NCI-H146 (cell line): ENCODE results near the gene AUTS2.
"Not testable (repeated sequence)": the region's sequence is repeated elsewhere in the genome, so short reads cannot be mapped to it uniquely, and the experiment has no call there.

ENCODE experiments used
- DNase-seq: peaks from one replicate; lab custom pipeline; 2025; lab: John Stamatoyannopoulos, UW

The AUTS2 gene

GRCh38 chr7:70714506-70715038 lies 1116.3 kb downstream of the AUTS2 start:
- DNase-seq: no peak

DNA sequence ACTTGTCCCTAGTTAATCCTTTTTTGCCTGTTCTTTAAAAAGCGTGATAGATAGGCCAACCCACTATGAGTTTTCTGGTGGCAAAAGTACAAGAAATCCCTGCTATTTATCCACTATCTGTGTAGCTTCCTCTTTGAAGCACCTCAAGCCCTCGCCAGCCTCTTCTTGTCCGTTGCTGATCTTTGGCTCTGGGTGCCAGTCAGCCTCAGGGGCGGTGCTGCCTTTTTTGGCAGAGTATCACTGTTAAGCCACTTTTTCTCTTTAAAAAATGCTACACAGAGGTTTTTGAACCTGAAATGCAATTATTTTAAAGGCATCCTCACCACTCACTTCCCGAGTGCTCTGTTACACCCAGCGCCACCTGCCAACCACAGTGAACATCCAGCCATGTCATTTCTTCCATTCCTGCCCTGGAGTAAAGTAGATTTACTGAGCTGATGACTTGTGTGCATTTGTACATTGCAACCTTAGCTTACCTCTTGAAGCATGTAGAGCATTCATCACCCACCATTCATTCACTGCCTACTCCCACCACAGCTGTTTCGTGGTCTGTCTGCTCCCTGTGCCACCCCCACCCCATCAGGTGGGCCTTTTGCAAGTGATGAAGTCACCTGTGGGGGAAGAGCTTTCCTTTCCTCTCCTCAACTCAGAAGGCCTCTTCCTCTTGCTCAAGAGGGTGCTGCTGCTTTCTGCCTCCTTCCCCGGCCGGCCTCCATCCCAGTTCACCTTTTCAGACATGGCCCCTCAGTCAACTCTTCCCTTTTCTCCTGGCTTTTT lies 1119.5 kb downstream of the AUTS2 start:
- DNase-seq: no peak

DNA sequence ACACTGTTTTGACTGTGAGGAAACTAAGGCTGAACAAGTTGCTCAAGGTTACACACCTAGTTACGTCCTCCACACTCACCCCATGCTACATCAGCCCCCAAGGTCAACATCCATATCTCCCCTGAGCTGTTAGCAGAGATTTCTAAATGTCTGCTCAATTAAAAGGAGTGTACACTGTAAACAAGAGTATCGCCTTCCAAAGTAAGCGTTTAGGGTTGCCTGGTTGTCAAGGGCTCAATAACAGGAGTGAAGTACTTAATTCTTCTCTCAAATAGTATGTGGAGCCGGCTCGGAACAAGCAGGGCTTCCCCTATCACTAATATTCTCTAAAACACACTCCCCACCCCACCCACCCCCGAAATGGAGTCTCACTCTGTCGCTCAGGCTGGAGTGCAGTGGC lies 1120.8 kb downstream of the AUTS2 start:
- DNase-seq: peak; percentile 34

DNA sequence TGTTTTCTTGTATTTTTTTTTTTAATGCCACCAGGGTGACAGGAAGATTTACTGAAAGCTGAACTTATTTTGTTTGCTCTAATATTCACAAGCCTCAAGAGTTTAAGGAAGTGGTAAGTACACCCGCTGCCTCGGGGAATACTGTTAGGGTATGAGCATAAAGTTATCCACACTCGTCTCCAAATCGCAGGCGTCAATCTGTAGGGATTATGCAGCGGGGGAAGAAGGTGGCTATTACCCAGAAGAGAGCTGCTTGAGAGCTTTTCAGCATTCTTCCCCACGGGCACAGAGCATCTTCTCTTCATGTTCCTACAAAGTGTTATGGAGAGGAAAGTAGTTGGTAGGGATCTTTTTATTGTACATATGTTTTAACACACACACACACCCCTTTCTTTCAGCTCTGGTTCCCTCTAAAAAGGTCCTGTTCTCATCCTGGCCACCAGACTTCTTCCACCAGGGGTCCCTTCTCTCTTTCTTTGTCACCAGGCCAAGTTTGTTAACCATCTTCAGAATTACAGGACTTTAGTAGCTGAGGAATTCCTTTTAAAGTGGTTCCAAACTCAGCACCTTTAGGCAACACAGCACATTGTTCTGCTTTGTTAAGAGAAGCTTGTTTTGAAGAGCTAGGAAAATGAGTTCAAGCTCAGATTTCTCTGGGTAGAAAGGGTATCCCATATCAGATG lies 1122.1 kb downstream of the AUTS2 start:
- no peak for DNase-seq

- DNase-seq: no peak
These were observed 1123.2 kb downstream of the AUTS2 start for GRCh38 chr7:70721500-70721899.

GRCh38 chr7:70723339-70723738 lies 1125.1 kb downstream of the AUTS2 start:
- DNase-seq: no peak

GRCh38 chr7:70725448-70725847 lies 1127.2 kb downstream of the AUTS2 start:
- DNase-seq: no peak

GRCh38 chr7:70726294-70726693 lies 1128.0 kb downstream of the AUTS2 start:
- DNase-seq: no peak

DNA sequence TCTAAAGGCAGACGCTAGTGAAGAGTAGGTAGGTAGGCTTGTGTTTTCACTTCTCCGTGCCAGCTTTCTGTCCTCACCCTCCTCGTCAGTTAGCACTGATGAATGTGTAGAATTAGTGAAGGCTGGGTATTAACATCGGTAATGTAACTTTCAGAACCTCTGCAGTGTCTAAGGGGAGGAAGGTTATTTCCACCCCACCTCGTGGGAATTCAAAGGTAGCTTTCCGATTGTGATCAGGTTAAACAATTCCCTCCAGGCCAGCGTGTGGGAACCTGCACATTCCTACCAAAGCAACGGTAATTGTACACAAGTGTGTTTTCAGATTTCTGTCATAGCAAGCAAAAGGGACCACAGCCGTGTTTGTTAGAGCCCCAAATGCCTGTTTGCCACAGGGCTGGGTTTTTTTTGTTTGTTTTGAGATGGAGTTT lies 1128.7 kb downstream of the AUTS2 start:
- DNase-seq: no peak

GRCh38 chr7:70727861-70728260 lies 1129.6 kb downstream of the AUTS2 start:
- DNase-seq: no peak

DNA sequence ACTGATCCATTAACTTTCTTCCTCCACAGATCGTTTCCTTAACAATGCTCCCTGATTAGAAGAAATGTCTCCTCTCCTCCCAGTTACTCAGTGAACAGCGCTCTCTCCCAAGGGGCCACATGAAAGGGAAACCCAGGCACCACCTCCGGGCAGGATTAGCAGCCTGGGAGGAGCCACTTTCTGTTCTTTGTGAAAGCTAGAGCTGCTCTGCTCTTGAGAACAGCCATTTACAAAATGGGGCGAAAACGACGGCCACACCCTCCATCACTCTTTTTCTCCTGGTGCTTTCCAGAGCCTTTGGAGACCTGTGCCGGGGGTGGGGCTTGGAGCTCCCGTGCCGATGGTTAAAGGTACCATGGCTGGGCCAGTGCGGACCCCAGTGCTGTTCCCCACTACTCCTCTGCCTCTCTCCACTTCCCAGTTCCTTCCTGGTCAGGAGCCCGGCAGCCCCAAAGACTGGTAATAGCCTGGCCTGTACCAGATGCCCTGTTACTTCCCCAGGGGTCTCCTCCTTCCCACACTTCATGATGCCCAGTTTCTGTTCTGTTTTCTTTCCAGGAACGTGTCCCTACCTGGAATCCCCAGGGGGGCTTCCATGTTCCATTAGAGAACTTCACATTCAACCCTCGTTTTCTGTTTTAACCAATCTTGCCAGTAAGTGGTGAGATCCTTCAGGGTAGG lies 1130.7 kb downstream of the AUTS2 start:
- no peak for DNase-seq

DNA sequence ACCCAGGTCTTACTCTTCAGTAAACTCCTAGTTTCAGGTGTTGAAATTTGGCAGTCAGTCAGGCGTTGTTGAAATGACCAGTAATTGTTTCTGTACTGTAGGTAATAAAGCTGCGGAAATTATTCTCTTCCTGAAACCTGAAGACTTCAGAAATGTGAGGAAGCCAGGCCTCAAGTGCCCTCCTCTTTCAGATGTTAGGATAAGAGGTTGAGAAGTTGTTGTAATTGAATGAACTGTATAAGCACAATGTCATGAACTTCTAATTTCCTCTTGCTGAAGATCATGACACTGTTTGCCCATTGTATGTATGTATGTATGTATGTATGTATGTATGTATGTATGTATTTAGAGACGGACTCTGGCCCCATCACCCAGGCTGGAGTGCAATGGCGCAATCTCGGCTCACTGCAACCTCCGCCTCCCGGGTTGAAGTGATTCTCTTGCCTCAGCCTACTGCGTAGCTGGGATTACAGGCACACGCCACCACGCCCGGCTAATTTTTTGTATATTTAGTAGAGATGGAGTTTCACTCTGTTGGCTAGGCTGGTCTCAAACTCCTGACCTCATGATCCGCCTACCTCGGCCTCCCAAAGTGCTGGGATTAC lies 1131.4 kb downstream of the AUTS2 start:
- not testable (repeated sequence) for DNase-seq

- no peak for DNase-seq
These were observed 1132.3 kb downstream of the AUTS2 start for GRCh38 chr7:70730451-70731110.

GRCh38 chr7:70733090-70733489 lies 1134.8 kb downstream of the AUTS2 start:
- DNase-seq: no peak

- DNase-seq: no peak
These were observed 1136.1 kb downstream of the AUTS2 start for GRCh38 chr7:70734411-70734810.

GRCh38 chr7:70735313-70735712 lies 1137.0 kb downstream of the AUTS2 start:
- no peak for DNase-seq

- DNase-seq: no peak
These were observed 1138.6 kb downstream of the AUTS2 start for GRCh38 chr7:70736715-70737460.

GRCh38 chr7:70738151-70738885 lies 1140.0 kb downstream of the AUTS2 start:
- DNase-seq: no peak

DNA sequence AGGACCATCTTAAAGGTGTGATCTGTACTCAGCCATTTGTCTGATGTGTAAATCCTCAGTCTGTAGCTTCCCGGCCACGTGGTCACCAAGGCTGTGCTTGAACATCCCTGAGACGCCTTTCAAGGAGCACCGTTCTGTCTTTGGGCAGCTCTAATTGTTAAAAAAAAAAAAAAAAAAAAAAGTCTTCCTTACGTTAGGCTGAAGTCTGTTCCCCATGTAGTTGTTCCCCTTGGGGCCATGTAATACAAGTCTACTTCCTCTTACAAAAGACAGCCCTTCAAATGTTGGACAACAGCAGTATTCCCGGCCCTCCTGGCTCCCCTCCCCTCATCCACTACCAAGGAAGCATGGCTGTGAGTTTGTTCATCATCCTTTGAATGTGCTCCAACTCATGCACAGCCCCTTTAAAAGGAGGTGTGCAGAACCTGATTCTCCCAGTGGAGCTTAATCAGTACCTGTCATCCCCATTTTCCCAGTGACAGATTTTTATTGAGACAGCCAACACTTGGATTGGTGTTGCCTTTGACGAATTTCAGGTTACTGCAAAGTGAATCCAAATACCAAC lies 1141.5 kb downstream of the AUTS2 start:
- DNase-seq: no peak

- no peak for DNase-seq
These were observed 1143.4 kb downstream of the AUTS2 start for GRCh38 chr7:70741666-70742065.
